Stomach (tissue), 4 donors: ENCODE data around the gene PRR20D.
"Not testable (repeated sequence)": the region's sequence is repeated elsewhere in the genome, so short reads cannot be mapped to it uniquely, and the experiment has no call there.

Source experiments
- CTCF ChIP-seq, 7 experiments: fragments of 450-650 bp in 4 of 7; fragments of 200-600 bp in 3 of 7; sonication (generic) in 3 of 7; IDR thresholded peaks; one replicate each; pipeline ENCODE4 v1.5.1; 2016 to 2019; ENCODE audit warnings: antibody characterized with exemption in 7 of 7, control low read depth in 2 of 7, mild to moderate bottlenecking in 1 of 7
- EP300 ChIP-seq: sonication (generic); formaldehyde crosslinking; IDR thresholded peaks from one replicate; pipeline ENCODE4 v1.6.1; 2017; ENCODE audit warnings: antibody characterized with exemption
- POLR2A ChIP-seq, 4 donors: fragments of 450-650 bp; IDR thresholded peaks; one replicate each; pipeline ENCODE4 v1.6.1; 2016; ENCODE audit warnings: antibody characterized with exemption in 4 of 4, control low read depth in 2 of 4, mild to moderate bottlenecking in 1 of 4, moderate library complexity in 1 of 4
- POLR2AphosphoS5 ChIP-seq, 3 donors: sonication (generic); formaldehyde crosslinking; IDR thresholded peaks; one replicate each; pipeline ENCODE4 v1.6.1; 2016; ENCODE audit warnings: antibody characterized with exemption in 3 of 3

GRCh38 chr13:57147188-57147587, 13.2 kb upstream of the PRR20D start, which contains the start of gene PRR20B:
- TF ChIP-seq CTCF (IDR thresholded peaks at IDR 0.05); POLR2A (IDR thresholded peaks at IDR 0.05); EP300; POLR2AphosphoS5 (IDR thresholded peaks at IDR 0.05): not testable (repeated sequence)
